SU-DHL-6 (cell line): Measurements from ENCODE around the gene MIEF1.

Experiments used
- H2AFZ ChIP-seq: fragments of 200-600 bp; sonication (generic); 2 replicates; pipeline ENCODE4 v1.6.1; 2014; ENCODE audit warnings: low read depth, mild to moderate bottlenecking, moderate library complexity, mixed read lengths, antibody characterized with exemption, low read length; ENCODE audit not compliant: severe bottlenecking
- H3F3A ChIP-seq: fragments of 200-600 bp; shearing (Covaris generic); 2 replicates; pipeline ENCODE4 v1.6.0; 2016; ENCODE audit warnings: antibody characterized with exemption, mild to moderate bottlenecking; ENCODE audit not compliant: insufficient read depth
- H3K27ac ChIP-seq: fragments of 200-600 bp; sonication (generic); 2 replicates; pipeline ENCODE4 v1.5.1; 2016; ENCODE audit warnings: low read depth, mild to moderate bottlenecking, low read length, moderate library complexity, mixed read lengths
- H3K27me3 ChIP-seq: fragments of 200-600 bp; sonication (generic), shearing (Covaris generic); 2 replicates; pipeline ENCODE4 v1.6.0; 2014; ENCODE audit warnings: mild to moderate bottlenecking, low read length
- H3K36me3 ChIP-seq: fragments of 200-600 bp; sonication (generic); 2 replicates; pipeline ENCODE4 v1.6.1; 2014; ENCODE audit warnings: mild to moderate bottlenecking, low read length, mixed read lengths
- H3K4me2 ChIP-seq: fragments of 300-600, 200-600 bp; shearing (Covaris generic), sonication (generic); 2 replicates; pipeline ENCODE4 v1.6.0; 2014; ENCODE audit warnings: low read length, low read depth, mild to moderate bottlenecking; ENCODE audit not compliant: poor library complexity, severe bottlenecking
- H3K4me3 ChIP-seq: fragments of 200-600 bp; sonication (generic); 2 replicates; pipeline ENCODE4 v1.5.1; 2014; ENCODE audit warnings: antibody characterized with exemption, low read length, mild to moderate bottlenecking, mixed read lengths; ENCODE audit not compliant: insufficient read depth, poor library complexity, severe bottlenecking
- H3K79me2 ChIP-seq: fragments of 200-600 bp; sonication (generic); 2 replicates; pipeline ENCODE4 v1.6.1; 2014; ENCODE audit warnings: mild to moderate bottlenecking, low read length, moderate library complexity; ENCODE audit not compliant: insufficient read depth
- H3K9ac ChIP-seq: fragments of 200-600 bp; sonication (generic); 2 replicates; pipeline ENCODE4 v1.7.0; 2014; ENCODE audit warnings: mild to moderate bottlenecking, low read length
- H3K9me2 ChIP-seq: fragments of 200-600 bp; sonication (generic); replicated peaks from 2 replicates; pipeline ENCODE4 v1.6.1; 2014; ENCODE audit warnings: low read length; ENCODE audit not compliant: insufficient read depth
- H3K9me3 ChIP-seq: fragments of 200-600 bp; sonication (generic); 2 replicates; pipeline ENCODE4 v1.6.1; 2014; ENCODE audit warnings: low read length, mixed read lengths; ENCODE audit not compliant: insufficient read depth
- H4K20me1 ChIP-seq: fragments of 200-600 bp; sonication (generic); 2 replicates; pipeline ENCODE4 v1.6.1; 2014; ENCODE audit warnings: low read depth, mild to moderate bottlenecking, antibody characterized with exemption, low read length, moderate library complexity, mixed read lengths
- EZH2phosphoT487 ChIP-seq: fragments of 200-600 bp; sonication (generic), shearing (Covaris generic); conservative IDR thresholded peaks from 2 replicates; pipeline ENCODE4 v1.6.1; 2018; ENCODE audit warnings: mild to moderate bottlenecking, antibody characterized with exemption, low read length, moderate library complexity, mixed read lengths
- TF ChIP-seq, protein P1 (sequence below): fragments of 200-600 bp; sonication (generic); IDR thresholded peaks from one replicate; pipeline ENCODE4 v1.5.1; 2017; ENCODE audit warnings: antibody characterized with exemption, mild to moderate bottlenecking, low read length, moderate library complexity; ENCODE audit not compliant: insufficient read depth, poor library complexity, severe bottlenecking

MIEF1 gene

DNA sequence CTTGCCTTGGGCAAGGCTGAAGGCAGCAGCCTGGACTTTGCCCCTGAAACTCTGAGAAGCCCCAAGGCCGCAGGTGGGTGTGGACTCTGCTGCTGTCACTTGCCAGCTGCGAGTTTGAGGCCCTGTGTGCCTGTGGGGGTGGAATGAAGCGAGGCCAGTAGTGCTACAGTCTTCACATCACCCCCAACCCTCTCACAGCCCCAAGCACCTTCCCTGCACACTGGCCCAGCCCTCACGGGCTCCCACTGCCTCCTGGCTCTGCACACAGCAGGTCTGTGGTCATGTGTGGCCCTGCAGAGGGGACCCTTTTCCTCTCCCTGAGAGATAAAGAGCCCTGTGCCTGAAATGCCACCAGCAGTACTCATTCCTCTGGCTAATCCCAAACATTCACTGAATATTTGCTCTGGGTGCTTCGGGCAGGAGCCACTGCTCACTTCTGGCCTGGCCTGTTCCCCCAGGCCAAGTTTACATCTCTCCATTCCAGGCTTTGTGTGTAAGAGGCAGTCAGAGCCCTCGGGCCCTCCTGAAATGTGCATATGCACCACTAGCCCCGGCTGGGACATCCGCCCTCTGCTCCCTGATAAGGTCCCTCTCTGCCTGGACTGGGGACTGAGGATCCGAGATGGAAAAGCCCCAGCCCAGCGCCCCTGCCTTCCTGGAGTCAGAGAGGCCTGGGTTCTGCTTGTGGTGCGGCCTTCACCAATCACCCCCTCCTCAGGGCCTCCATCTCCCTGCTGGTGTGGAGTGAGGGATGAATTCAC, 27.6 kb upstream of the MIEF1 start:
- no peak overlapping the region for H2AFZ ChIP-seq
- no peak overlapping the region for H3K4me2 ChIP-seq
- H3K27ac ChIP-seq, result no peak overlapping the region
- H3K9me2 ChIP-seq, result no peaks in the 10 kb centered on the region
- no peak overlapping the region for H3K9ac ChIP-seq
- no peaks in the 10 kb centered on the region for H3K9me3 ChIP-seq
- H3K27me3 ChIP-seq, result no peaks in the 10 kb centered on the region
- no peaks in the 10 kb centered on the region; the same call in 1 of the 2 replicates for H3F3A ChIP-seq
- H3K79me2 ChIP-seq, result peaks cover 100% of the 10 kb centered on the region
- no peak for TF ChIP-seq EZH2phosphoT487
- TF ChIP-seq, protein P1, sequence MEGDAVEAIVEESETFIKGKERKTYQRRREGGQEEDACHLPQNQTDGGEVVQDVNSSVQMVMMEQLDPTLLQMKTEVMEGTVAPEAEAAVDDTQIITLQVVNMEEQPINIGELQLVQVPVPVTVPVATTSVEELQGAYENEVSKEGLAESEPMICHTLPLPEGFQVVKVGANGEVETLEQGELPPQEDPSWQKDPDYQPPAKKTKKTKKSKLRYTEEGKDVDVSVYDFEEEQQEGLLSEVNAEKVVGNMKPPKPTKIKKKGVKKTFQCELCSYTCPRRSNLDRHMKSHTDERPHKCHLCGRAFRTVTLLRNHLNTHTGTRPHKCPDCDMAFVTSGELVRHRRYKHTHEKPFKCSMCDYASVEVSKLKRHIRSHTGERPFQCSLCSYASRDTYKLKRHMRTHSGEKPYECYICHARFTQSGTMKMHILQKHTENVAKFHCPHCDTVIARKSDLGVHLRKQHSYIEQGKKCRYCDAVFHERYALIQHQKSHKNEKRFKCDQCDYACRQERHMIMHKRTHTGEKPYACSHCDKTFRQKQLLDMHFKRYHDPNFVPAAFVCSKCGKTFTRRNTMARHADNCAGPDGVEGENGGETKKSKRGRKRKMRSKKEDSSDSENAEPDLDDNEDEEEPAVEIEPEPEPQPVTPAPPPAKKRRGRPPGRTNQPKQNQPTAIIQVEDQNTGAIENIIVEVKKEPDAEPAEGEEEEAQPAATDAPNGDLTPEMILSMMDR, result no peak
- peaks cover 10% of the 10 kb centered on the region for H3K36me3 ChIP-seq
- peaks cover 18% of the 10 kb centered on the region; the same call in 1 of the 2 replicates for H4K20me1 ChIP-seq
- H3K4me3 ChIP-seq, result no peak overlapping the region

DNA sequence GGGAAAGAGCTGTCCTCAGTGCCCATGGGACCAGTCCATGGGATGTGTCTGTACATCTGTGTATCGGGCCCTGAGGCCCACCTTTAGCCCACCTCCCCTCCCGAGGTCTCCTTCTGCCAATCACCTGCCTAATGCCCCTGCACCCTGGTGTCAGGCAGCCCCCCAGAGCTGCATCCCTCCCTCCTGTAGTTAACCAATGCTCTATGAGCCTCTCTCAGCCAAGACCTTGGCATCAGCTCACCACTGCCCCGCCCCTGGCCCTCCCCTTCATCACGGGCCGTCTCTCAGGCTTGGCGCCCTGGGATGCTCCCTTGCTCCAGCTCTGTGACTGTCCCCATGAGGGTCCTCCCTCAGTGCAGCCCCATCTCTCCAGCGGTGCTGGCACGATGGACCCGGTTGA, 26.8 kb upstream of the MIEF1 start:
- H3K27ac ChIP-seq, result no peak overlapping the region
- H3K79me2 ChIP-seq, result peaks cover 100% of the 10 kb centered on the region
- H3K36me3 ChIP-seq, result peaks cover 10% of the 10 kb centered on the region
- H3K9me3 ChIP-seq, result no peaks in the 10 kb centered on the region
- no peaks in the 10 kb centered on the region for H3K9me2 ChIP-seq
- no peak overlapping the region for H3K9ac ChIP-seq
- H3K27me3 ChIP-seq, result no peaks in the 10 kb centered on the region
- TF ChIP-seq, protein P1, result no peak
- no peak for TF ChIP-seq EZH2phosphoT487
- no peak overlapping the region for H2AFZ ChIP-seq
- H3K4me3 ChIP-seq, result no peak overlapping the region
- no peak overlapping the region for H3K4me2 ChIP-seq
- H3F3A ChIP-seq, result peaks cover 4% of the 10 kb centered on the region; the same call in 1 of the 2 replicates
- peaks cover 18% of the 10 kb centered on the region; the same call in 1 of the 2 replicates for H4K20me1 ChIP-seq

- Histone ChIP-seq H3K79me2 (peaks cover 100% of the 10 kb centered on the region), H4K20me1 (peaks cover 18% of the 10 kb centered on the region; the same call in 1 of the 2 replicates), H3K36me3 (peaks cover 10% of the 10 kb centered on the region)
Measured at GRCh38 chr22:39475902-39476301, 26.2 kb upstream of the MIEF1 start.

More at GRCh38 chr22:39475902-39476301, 26.2 kb upstream of the MIEF1 start:
- Histone ChIP-seq H3K9ac (no peak overlapping the region), H3K4me2 (no peak overlapping the region), H2AFZ (no peak overlapping the region), H3K27me3 (no peaks in the 10 kb centered on the region), H3K27ac (no peak overlapping the region), H3K4me3 (no peak overlapping the region), H3K9me3 (no peaks in the 10 kb centered on the region), H3F3A (peaks cover 4% of the 10 kb centered on the region; the same call in 1 of the 2 replicates), H3K9me2 (no peaks in the 10 kb centered on the region)
- TF ChIP-seq, protein P1, result no peak
- no peak for TF ChIP-seq EZH2phosphoT487
